Esophagus squamous epithelium (tissue), 4 donors: ENCODE data around the gene FAM110D.

Source experiments
- CTCF ChIP-seq, 6 experiments: fragments of 450-650 bp in 4 of 6; fragments of 200-600 bp in 2 of 6; sonication (generic) in 2 of 6; IDR thresholded peaks; one replicate each; pipeline ENCODE4 v1.5.1; 2016 to 2019; ENCODE audit warnings: antibody characterized with exemption in 6 of 6, mild to moderate bottlenecking in 4 of 6, moderate library complexity in 4 of 6
- POLR2A ChIP-seq, 4 donors: fragments of 450-650 bp; IDR thresholded peaks; one replicate each; pipeline ENCODE4 v1.6.1; 2017; ENCODE audit warnings: antibody characterized with exemption in 4 of 4, mild to moderate bottlenecking in 4 of 4, moderate library complexity in 3 of 4

DNA sequence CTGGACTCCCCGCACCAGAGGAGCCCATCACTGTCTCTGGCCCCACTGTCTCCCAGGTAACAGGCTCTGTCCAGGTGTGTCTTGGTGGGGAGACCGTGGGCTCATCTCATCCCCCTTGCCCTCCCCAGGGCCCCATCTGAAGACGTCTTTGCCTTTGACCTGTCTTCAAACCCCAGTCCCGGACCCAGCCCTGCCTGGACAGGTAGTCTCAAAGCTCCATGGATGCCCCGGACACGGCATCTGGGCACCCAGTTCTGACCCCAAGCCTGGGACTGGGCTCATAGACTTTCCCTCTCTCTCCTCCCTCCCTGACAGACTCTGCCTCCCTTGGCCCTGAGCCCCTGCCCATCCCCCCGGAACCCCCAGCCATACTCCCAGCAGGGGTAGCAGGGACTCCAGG lies 25.2 kb downstream of the FAM110D start:
- no peak for TF ChIP-seq POLR2A (IDR thresholded peaks at IDR 0.05)
- TF ChIP-seq CTCF (IDR thresholded peaks at IDR 0.05) = no peak
